ENCODE measurements around the gene SYNE3.

DNA sequence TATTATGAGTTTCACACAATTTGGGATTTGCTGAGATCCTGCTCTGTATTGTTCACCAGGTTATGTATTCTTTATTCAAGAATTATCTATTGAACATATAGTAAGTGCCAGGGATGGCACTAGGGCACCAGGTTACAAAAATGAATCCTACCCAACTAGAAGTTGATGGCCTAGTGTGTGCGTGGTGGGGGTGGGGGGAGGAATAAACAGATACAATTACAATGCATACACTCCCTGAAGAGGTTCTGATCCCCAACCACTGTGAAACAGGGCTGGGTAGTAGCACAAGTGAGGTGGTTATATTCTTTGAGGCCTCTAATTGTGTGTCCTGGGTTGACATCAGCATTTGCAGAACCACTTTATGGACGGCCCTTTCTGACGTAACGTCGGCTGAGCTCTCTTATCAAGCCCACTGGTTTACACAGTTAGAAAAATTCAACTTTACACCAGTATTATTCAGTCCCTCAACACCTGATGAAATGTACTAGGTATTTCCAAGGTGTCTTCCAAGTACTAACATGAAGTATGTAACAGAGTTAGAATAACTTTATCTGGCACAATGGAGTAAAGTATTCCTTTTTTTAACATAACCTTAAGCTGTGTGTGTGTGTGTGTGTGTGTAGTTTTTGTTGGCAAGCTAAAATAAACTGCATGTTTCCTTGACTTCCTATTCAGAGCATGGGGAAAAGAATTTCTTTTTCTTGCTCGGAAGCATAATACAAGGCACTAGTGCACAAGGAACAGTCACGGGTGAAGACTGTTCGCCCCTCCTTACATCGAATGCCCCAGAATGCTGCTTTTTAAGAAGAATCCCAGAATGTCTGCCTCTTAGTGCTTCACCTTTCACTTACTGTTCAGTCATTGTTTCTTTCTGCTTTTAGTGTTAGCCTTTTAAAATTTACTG, 10.3 kb upstream of the SYNE3 start:
- TF ChIP-seq, protein P1, sequence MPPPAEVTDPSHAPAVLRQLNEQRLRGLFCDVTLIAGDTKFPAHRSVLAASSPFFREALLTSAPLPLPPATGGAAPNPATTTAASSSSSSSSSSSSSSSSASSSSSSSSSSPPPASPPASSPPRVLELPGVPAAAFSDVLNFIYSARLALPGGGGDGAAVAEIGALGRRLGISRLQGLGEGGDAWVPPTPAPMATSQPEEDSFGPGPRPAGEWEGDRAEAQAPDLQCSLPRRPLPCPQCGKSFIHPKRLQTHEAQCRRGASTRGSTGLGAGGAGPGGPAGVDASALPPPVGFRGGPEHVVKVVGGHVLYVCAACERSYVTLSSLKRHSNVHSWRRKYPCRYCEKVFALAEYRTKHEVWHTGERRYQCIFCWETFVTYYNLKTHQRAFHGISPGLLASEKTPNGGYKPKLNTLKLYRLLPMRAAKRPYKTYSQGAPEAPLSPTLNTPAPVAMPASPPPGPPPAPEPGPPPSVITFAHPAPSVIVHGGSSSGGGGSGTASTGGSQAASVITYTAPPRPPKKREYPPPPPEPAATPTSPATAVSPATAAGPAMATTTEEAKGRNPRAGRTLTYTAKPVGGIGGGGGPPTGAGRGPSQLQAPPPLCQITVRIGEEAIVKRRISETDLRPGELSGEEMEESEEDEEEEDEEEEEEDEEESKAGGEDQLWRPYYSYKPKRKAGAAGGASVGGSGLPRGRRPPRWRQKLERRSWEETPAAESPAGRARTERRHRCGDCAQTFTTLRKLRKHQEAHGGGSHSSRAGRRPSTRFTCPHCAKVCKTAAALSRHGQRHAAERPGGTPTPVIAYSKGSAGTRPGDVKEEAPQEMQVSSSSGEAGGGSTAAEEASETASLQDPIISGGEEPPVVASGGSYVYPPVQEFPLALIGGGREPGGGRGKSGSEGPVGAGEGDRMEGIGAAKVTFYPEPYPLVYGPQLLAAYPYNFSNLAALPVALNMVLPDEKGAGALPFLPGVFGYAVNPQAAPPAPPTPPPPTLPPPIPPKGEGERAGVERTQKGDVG (CRISPR knock-in tag; IDR thresholded peaks at IDR 0.05) = no peak
- no peak for TF ChIP-seq MXI1 (IDR thresholded peaks at IDR 0.05; ENCODE audit: low read depth, low read length)
- TF ChIP-seq POLR2AphosphoS2 (IDR thresholded peaks at IDR 0.05; ENCODE audit: low read depth, low read length) = no peak
- TF ChIP-seq POLR2AphosphoS5 (IDR thresholded peaks at IDR 0.05; ENCODE audit: low read length) = no peak
- TF ChIP-seq STAT3 (IDR thresholded peaks at IDR 0.05; ENCODE audit: low read depth, low read length) = no peak
- no peak for TF ChIP-seq BACH1 (IDR thresholded peaks at IDR 0.05; ENCODE audit: borderline replicate concordance)
- TF ChIP-seq EZH2 (IDR thresholded peaks at IDR 0.05; ENCODE audit: borderline replicate concordance, control insufficient read depth, low read depth, low read length) = no peak

Data from GM12878 (cell line).